Calu3 (cell line): ENCODE measurements around the gene PCGF2. TPM values are rescaled to one million over a fixed set of nuclear protein-coding genes. Genes with fewer than 3 reads are reported as not detected.
"Not testable (repeated sequence)": the region's sequence is repeated elsewhere in the genome, so short reads cannot be mapped to it uniquely, and the experiment has no call there.

Experiments used
- BruUV-seq: library from RNA; stranded (reverse); fragments of 400-500 nt; replicated peaks from 2 replicates; lab custom pipeline; 2021; lab: Mats Ljungman, UMichigan
- CTCF ChIA-PET: fragments of 300-600 bp; sonication (Branson Sonifier 250); formaldehyde crosslinking; loops from one replicate; lab custom pipeline; 2022; ENCODE audit warnings: antibody characterized with exemption; lab: Charles Lee
- DNase-seq: peaks from one replicate; pipeline ENCODE4 v3.0.0; 2022
- H3K27ac Mint-ChIP-seq: one replicate; pipeline ENCODE4 v1.8.0; 2022; ENCODE audit warnings: mixed read lengths; ENCODE audit not compliant: unreplicated experiment
- H3K27me3 Mint-ChIP-seq: one replicate; pipeline ENCODE4 v1.8.0; 2022; ENCODE audit warnings: mixed read lengths; ENCODE audit not compliant: unreplicated experiment
- H3K36me3 Mint-ChIP-seq: one replicate; pipeline ENCODE4 v1.8.0; 2022; ENCODE audit warnings: mild to moderate bottlenecking, moderate library complexity, mixed read lengths; ENCODE audit not compliant: insufficient read depth, unreplicated experiment
- H3K4me1 Mint-ChIP-seq: one replicate; pipeline ENCODE4 v1.8.0; 2022; ENCODE audit warnings: mild to moderate bottlenecking, low read depth, mixed read lengths; ENCODE audit not compliant: unreplicated experiment
- H3K4me3 Mint-ChIP-seq: one replicate; pipeline ENCODE4 v1.8.0; 2022; ENCODE audit warnings: mild to moderate bottlenecking, low read depth, moderate library complexity, mixed read lengths; ENCODE audit not compliant: unreplicated experiment
- H3K9me3 Mint-ChIP-seq: one replicate; pipeline ENCODE4 v1.8.0; 2022; ENCODE audit warnings: low read depth, mixed read lengths; ENCODE audit not compliant: unreplicated experiment
- intact Hi-C: fragments of 100-400 bp; cut with micrococcal nuclease; formaldehyde crosslinking; loops from one replicate; pipeline ENCODE4 v1.10.0; 2022; ENCODE audit not compliant: unreplicated experiment
- total RNA-seq: library from RNA; stranded (reverse); gene quantifications from 2 replicates; pipeline ENCODE4 v1.2.3, GENCODE V29; 2022
- TF ChIP-seq, protein P1 (sequence below): fragments of 200-600 bp; IDR thresholded peaks from one replicate; pipeline ENCODE4 v1.8.0; 2022; ENCODE audit warnings: antibody characterized with exemption; ENCODE audit not compliant: unreplicated experiment

Gene PCGF2
- total RNA-seq, 1 experiment from 2014 or later = 205 TPM

DNA sequence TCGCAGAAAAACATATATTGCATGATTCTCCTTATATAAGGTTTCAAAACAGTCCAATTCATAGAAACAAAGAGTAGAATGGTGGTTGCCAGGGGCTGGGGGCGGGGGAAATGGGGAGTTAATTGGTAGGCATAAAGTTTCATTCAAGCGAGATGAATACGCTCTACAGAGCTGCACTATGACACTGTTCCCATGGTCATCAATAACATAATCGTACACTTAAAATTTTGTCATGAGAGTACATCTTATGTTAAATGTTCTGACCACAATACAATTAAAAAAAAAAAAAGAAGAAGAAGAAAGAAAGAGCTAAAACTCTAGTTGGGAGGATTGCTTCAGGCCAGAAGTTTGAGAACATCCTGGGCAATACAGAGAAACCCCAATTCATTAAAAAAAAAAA lies 46.1 kb upstream of the PCGF2 start:
- CTCF ChIA-PET = interaction anchor here (0.6 to 0.7 kb wide), 10 partner anchors 15 to 1964 kb away, joined by 3 to 5 read pairs (median 3); no protein-coding TSS in a partner anchor
- H3K4me1 Mint-ChIP-seq = peaks cover 28% of the 10 kb centered on the region
- intact Hi-C loops = no loop called here
- no peak overlapping the region for H3K27ac Mint-ChIP-seq
- H3K9me3 Mint-ChIP-seq = no peaks in the 10 kb centered on the region
- H3K27me3 Mint-ChIP-seq = no peaks in the 10 kb centered on the region
- H3K4me3 Mint-ChIP-seq = no peak overlapping the region
- no TSS peak for BruUV-seq
- peaks cover 38% of the 10 kb centered on the region for H3K36me3 Mint-ChIP-seq
- no peak for DNase-seq
- TF ChIP-seq, protein P1, sequence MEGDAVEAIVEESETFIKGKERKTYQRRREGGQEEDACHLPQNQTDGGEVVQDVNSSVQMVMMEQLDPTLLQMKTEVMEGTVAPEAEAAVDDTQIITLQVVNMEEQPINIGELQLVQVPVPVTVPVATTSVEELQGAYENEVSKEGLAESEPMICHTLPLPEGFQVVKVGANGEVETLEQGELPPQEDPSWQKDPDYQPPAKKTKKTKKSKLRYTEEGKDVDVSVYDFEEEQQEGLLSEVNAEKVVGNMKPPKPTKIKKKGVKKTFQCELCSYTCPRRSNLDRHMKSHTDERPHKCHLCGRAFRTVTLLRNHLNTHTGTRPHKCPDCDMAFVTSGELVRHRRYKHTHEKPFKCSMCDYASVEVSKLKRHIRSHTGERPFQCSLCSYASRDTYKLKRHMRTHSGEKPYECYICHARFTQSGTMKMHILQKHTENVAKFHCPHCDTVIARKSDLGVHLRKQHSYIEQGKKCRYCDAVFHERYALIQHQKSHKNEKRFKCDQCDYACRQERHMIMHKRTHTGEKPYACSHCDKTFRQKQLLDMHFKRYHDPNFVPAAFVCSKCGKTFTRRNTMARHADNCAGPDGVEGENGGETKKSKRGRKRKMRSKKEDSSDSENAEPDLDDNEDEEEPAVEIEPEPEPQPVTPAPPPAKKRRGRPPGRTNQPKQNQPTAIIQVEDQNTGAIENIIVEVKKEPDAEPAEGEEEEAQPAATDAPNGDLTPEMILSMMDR = no peak

DNA sequence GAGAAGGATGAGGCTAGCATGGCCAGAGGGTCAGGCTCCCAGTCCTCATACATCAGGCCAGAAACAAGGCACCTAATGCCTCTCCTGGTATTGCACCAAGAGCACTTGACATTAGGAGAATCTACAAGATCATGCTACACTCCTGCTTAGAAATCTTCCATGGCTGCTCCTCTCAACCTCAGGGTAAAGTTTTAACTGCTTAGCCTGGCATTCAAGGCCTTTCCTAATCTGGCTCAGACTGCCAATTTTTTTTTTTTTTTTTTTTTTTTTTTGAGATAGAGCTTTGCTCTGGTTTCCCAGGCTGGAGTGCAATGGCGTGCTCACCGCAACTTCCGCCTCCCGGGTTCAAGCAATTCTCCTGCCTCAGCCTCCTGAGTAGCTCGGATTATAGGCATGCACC lies 43.0 kb upstream of the PCGF2 start:
- Mint-ChIP-seq H3K4me1 (peaks cover 2% of the 10 kb centered on the region), H3K9me3 (no peaks in the 10 kb centered on the region), H3K27ac (no peak overlapping the region), H3K36me3 (peaks cover 18% of the 10 kb centered on the region), H3K27me3 (no peaks in the 10 kb centered on the region), H3K4me3 (no peak overlapping the region)
- BruUV-seq = no TSS peak
- DNase-seq = no peak
- TF ChIP-seq, protein P1 = no peak
- intact Hi-C loops = no loop called here
- CTCF ChIA-PET = interaction anchor here (0.6 to 0.7 kb wide), 2 partner anchors 519 to 1164 kb away, joined by 3 to 5 read pairs; no protein-coding TSS in a partner anchor

DNA sequence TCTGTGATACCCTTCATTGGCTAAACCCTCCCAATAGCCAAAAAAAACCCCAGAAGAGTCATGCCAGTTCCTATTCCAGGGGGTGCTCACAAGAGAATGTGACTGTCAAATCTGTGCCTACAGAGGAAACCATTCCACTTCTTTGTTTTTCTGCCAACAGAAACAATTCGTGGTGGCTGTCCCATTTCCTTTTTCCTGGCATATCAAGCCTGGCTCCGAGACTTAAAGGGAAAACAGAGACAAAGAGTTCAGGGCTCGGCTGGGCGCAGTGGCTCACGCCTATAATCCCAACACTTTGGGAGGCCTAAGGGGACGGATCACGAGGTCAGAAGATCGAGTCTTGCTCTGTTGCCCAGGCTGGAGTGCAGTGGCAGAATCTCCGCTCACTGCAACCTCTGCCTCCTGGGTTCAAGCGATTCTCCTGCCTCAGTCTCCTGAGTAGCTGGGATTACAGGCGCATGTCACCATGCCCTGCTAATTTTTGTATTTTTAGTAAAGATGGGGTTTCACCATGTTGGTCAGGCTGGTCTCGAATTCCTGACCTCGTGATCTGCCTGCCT lies 42.1 kb upstream of the PCGF2 start:
- H3K36me3 Mint-ChIP-seq = peaks cover 12% of the 10 kb centered on the region
- H3K4me3 Mint-ChIP-seq, H3K27ac Mint-ChIP-seq, BruUV-seq, H3K4me1 Mint-ChIP-seq, H3K9me3 Mint-ChIP-seq, DNase-seq, H3K27me3 Mint-ChIP-seq, intact Hi-C loops, CTCF ChIA-PET: not testable (repeated sequence)

DNA sequence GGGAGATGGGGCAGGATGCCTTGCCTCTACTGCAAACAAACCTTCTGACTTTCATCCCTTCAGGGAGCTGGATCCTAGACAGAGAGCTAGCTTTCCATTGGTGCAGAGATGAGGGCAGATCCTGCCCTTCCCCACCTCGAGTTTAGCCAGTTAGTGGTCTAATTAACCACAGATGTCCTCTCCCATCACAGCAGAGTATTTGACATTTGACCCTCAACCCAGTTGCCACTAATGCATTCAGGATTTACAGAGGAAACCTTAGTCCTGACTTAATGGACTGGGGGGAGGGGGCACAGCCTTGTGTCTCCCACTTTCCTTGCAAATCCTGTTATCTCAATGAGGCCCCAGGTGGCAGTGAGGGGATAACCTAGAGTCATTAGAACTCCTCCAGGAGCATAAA lies 41.0 kb upstream of the PCGF2 start:
- Mint-ChIP-seq H3K27ac (no peak overlapping the region), H3K4me3 (no peak overlapping the region), H3K27me3 (no peaks in the 10 kb centered on the region), H3K4me1 (no peaks in the 10 kb centered on the region), H3K9me3 (no peaks in the 10 kb centered on the region), H3K36me3 (peaks cover 15% of the 10 kb centered on the region)
- TF ChIP-seq, protein P1 = no peak
- no peak for DNase-seq
- no TSS peak for BruUV-seq
- CTCF ChIA-PET = interaction anchor here (0.9 kb wide), 1 partner anchor 35 kb away, joined by 5 read pairs; no protein-coding TSS in a partner anchor
- intact Hi-C loops = no loop called here

DNA sequence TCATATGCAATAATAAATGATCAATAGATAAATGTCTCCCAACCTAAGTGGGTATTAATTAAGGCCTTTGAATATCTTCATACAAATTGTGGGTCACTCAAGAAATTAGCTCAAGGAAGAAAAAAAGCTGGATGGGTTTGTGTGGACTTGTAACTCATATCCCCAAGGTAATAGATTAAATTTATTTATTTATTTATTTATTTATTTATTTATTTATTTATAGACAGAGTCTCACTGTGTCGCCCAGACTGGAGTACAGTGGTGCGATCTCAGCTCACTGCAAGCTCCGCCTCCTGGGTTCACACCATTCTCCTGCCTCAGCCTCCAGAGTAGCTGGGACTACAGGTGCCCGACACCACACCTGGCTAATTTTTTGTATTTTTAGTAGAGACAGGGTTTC lies 39.9 kb upstream of the PCGF2 start:
- H3K36me3 Mint-ChIP-seq = peaks cover 21% of the 10 kb centered on the region
- H3K27me3 Mint-ChIP-seq, intact Hi-C loops, DNase-seq, H3K4me1 Mint-ChIP-seq, H3K9me3 Mint-ChIP-seq, H3K4me3 Mint-ChIP-seq, BruUV-seq, H3K27ac Mint-ChIP-seq: not testable (repeated sequence)
- CTCF ChIA-PET = interaction anchor here (0.5 to 0.9 kb wide), 5 partner anchors 11 to 1406 kb away, joined by 3 to 6 read pairs (median 4); partner anchors contain the start of gene PIP4K2B
